SK-N-SH treated with all-trans-retinoic acid at 6 μM for 48 hours (cell line): ENCODE measurements around the gene MRPL28.
A peak's percentile ranks its signal among the peaks of the same experiment; 100 is the strongest.

Experiments
- ATAC-seq: fragments of 200-7000 bp; cut with Tn5 transposase; 3 replicates; pipeline ENCODE4 v1.9.1; 2020; ENCODE audit warnings: mild to moderate bottlenecking, moderate library complexity
- ARNTL ChIP-seq: fragments of 450-650 bp; formaldehyde crosslinking; IDR thresholded peaks from 2 replicates; pipeline ENCODE4 v1.5.0; 2020; ENCODE audit warnings: low read depth, mild to moderate bottlenecking, moderate library complexity, borderline replicate concordance
- BACH2 ChIP-seq: fragments of 250-450 bp; sonication (Bioruptor Pico); IDR thresholded peaks from 2 replicates; pipeline ENCODE4 v1.9.0; 2021; ENCODE audit warnings: mild to moderate bottlenecking, borderline replicate concordance
- CSDC2 ChIP-seq: fragments of 250-450 bp; sonication (Bioruptor Pico); IDR thresholded peaks from 2 replicates; pipeline ENCODE4 v1.5.0; 2020; ENCODE audit warnings: mild to moderate bottlenecking, moderate library complexity
- ESRRG ChIP-seq: fragments of 250-450 bp; sonication (Bioruptor Pico); IDR thresholded peaks from 2 replicates; pipeline ENCODE4 v1.6.1; 2021; ENCODE audit warnings: mild to moderate bottlenecking
- GLIS3 ChIP-seq: fragments of 250-450 bp; sonication (Bioruptor Pico); IDR thresholded peaks from 2 replicates; pipeline ENCODE4 v1.5.0; 2020; ENCODE audit warnings: mild to moderate bottlenecking, moderate library complexity
- ISL1 ChIP-seq: fragments of 250-450 bp; sonication (Bioruptor Pico); IDR thresholded peaks from 2 replicates; pipeline ENCODE4 v2.1.2; 2022; ENCODE audit warnings: mild to moderate bottlenecking, moderate library complexity
- OSR1 ChIP-seq: fragments of 250-450 bp; sonication (Bioruptor Pico); IDR thresholded peaks from 2 replicates; pipeline ENCODE4 v1.8.0; 2022; ENCODE audit warnings: moderate library complexity, mild to moderate bottlenecking, inconsistent platforms
- RARB ChIP-seq: fragments of 250-450 bp; sonication (Bioruptor Pico); IDR thresholded peaks from 2 replicates; pipeline ENCODE4 v1.8.0; 2021; ENCODE audit warnings: mild to moderate bottlenecking, moderate library complexity
- SNAI2 ChIP-seq: fragments of 250-450 bp; sonication (Bioruptor Pico); IDR thresholded peaks from 2 replicates; pipeline ENCODE4 v1.5.0; 2020; ENCODE audit warnings: mild to moderate bottlenecking, moderate library complexity
- TCF4 ChIP-seq: fragments of 250-450 bp; sonication (Bioruptor Pico); IDR thresholded peaks from 2 replicates; pipeline ENCODE4 v1.8.0; 2021; ENCODE audit warnings: mild to moderate bottlenecking, moderate library complexity, borderline replicate concordance
- ZNF565 ChIP-seq: fragments of 450-650 bp; formaldehyde crosslinking; conservative IDR thresholded peaks from 2 replicates; pipeline ENCODE4 v1.5.0; 2020; ENCODE audit warnings: low read depth, mild to moderate bottlenecking, moderate library complexity
- ZNF8 ChIP-seq: fragments of 450-650 bp; formaldehyde crosslinking; IDR thresholded peaks from 2 replicates; pipeline ENCODE4 v1.5.0; 2020; ENCODE audit warnings: mild to moderate bottlenecking, moderate library complexity
- TF ChIP-seq, protein P1 (sequence below): fragments of 250-450 bp; sonication (Bioruptor Pico); IDR thresholded peaks from 2 replicates; pipeline ENCODE4 v1.5.0; 2020; ENCODE audit warnings: mild to moderate bottlenecking, moderate library complexity
- TF ChIP-seq, protein P2 (sequence below): fragments of 250-450 bp; sonication (Bioruptor Pico); IDR thresholded peaks from 2 replicates; pipeline ENCODE4 v1.5.1; 2021; ENCODE audit warnings: mild to moderate bottlenecking, moderate library complexity
- TF ChIP-seq, protein P3 (sequence below): fragments of 250-450 bp; sonication (Bioruptor Pico); IDR thresholded peaks from 2 replicates; pipeline ENCODE4 v1.8.0; 2020; ENCODE audit warnings: mild to moderate bottlenecking, moderate library complexity, borderline replicate concordance
- TF ChIP-seq, protein P4 (sequence below): fragments of 250-450 bp; sonication (Bioruptor Pico); IDR thresholded peaks from 2 replicates; pipeline ENCODE4 v1.5.1; 2020; ENCODE audit warnings: low read depth, mild to moderate bottlenecking, moderate library complexity

Gene MRPL28

DNA sequence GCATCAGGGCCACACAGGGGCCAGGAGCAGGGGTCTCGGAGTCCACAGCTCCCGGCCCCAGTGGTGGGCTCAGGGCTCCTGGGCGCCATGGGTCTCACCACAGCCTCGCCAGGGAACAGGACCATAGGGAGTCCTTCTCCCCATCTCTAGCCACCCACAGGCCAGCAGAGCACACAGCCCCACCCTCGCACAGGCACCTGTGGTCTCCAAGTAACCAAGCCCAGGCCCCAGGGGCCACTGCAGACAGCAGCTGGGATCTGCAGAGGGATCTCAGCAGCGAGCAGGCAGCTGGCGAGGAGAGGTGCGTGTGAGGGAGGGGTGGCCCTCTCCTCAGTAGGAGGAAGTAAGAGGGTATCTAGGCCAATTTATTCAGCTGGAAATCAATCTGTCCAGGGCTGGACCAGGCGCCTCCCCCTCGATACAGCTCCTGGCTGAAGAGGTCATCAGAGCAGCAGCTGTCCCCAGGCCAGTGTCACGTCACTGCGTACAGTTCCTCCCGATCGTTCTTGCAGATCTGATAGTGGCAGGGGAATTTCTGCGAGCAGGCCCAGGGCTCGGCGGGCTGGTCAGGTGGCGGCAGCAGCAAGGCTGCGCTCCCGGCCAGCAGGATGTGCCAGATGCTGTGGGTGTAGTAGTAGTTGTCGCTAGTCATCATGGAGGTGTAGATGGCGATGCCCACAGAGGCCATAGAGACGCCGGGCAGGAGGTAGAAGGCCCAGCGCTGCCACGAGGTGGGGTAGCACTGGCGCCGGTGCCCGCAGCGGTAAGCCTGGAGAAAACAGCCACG is 1.4 kb upstream of the MRPL28 start:
- no peak for TF ChIP-seq ESRRG (CRISPR knock-in tag)
- TF ChIP-seq, protein P1, sequence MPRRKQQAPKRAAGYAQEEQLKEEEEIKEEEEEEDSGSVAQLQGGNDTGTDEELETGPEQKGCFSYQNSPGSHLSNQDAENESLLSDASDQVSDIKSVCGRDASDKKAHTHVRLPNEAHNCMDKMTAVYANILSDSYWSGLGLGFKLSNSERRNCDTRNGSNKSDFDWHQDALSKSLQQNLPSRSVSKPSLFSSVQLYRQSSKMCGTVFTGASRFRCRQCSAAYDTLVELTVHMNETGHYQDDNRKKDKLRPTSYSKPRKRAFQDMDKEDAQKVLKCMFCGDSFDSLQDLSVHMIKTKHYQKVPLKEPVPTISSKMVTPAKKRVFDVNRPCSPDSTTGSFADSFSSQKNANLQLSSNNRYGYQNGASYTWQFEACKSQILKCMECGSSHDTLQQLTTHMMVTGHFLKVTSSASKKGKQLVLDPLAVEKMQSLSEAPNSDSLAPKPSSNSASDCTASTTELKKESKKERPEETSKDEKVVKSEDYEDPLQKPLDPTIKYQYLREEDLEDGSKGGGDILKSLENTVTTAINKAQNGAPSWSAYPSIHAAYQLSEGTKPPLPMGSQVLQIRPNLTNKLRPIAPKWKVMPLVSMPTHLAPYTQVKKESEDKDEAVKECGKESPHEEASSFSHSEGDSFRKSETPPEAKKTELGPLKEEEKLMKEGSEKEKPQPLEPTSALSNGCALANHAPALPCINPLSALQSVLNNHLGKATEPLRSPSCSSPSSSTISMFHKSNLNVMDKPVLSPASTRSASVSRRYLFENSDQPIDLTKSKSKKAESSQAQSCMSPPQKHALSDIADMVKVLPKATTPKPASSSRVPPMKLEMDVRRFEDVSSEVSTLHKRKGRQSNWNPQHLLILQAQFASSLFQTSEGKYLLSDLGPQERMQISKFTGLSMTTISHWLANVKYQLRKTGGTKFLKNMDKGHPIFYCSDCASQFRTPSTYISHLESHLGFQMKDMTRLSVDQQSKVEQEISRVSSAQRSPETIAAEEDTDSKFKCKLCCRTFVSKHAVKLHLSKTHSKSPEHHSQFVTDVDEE (CRISPR knock-in tag): no peak
- no peak for TF ChIP-seq ISL1 (CRISPR knock-in tag)
- no peak for TF ChIP-seq RARB (CRISPR knock-in tag)
- TF ChIP-seq OSR1: no peak
- TF ChIP-seq, protein P2, sequence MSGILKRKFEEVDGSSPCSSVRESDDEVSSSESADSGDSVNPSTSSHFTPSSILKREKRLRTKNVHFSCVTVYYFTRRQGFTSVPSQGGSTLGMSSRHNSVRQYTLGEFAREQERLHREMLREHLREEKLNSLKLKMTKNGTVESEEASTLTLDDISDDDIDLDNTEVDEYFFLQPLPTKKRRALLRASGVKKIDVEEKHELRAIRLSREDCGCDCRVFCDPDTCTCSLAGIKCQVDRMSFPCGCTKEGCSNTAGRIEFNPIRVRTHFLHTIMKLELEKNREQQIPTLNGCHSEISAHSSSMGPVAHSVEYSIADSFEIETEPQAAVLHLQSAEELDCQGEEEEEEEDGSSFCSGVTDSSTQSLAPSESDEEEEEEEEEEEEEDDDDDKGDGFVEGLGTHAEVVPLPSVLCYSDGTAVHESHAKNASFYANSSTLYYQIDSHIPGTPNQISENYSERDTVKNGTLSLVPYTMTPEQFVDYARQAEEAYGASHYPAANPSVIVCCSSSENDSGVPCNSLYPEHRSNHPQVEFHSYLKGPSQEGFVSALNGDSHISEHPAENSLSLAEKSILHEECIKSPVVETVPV (CRISPR knock-in tag): no peak
- TF ChIP-seq, protein P3, sequence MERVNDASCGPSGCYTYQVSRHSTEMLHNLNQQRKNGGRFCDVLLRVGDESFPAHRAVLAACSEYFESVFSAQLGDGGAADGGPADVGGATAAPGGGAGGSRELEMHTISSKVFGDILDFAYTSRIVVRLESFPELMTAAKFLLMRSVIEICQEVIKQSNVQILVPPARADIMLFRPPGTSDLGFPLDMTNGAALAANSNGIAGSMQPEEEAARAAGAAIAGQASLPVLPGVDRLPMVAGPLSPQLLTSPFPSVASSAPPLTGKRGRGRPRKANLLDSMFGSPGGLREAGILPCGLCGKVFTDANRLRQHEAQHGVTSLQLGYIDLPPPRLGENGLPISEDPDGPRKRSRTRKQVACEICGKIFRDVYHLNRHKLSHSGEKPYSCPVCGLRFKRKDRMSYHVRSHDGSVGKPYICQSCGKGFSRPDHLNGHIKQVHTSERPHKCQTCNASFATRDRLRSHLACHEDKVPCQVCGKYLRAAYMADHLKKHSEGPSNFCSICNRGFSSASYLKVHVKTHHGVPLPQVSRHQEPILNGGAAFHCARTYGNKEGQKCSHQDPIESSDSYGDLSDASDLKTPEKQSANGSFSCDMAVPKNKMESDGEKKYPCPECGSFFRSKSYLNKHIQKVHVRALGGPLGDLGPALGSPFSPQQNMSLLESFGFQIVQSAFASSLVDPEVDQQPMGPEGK (CRISPR knock-in tag): no peak
- TF ChIP-seq TCF4 (CRISPR knock-in tag): no peak
- TF ChIP-seq SNAI2 (CRISPR knock-in tag): no peak
- TF ChIP-seq ZNF8: no peak
- no peak for TF ChIP-seq ARNTL (CRISPR knock-in tag)
- TF ChIP-seq ZNF565 (CRISPR knock-in tag): no peak
- no peak for TF ChIP-seq GLIS3
- TF ChIP-seq BACH2 (CRISPR knock-in tag): no peak
- ATAC-seq: no peak

DNA sequence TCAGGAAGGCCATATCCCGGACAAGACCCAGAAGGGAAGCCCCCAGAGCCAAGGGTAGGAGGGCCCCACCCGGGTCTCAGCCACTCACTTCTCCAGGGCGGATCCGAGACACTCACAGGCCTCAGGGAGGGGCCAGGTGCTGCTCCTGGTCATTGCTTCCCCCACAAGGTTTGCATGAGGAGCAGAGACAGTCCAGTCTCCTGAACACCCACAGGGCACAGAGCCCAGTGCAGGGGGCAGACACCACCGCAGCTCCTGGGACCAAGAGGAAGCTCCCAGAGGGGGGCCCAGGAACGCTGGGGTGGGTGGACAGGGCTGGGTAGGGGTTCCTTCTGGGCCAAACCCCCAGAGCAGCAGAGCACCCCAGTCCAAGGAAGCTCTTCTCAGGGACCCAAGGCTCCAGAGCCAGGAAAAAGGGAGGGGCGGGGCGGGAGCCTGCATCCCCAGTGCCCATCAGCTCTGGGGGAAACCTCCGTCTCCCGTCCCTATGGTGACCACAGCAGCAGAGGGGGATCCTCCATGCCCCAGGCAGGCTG is 709 bp upstream of the MRPL28 start:
- TF ChIP-seq ZNF8: no peak
- no peak for TF ChIP-seq TCF4 (CRISPR knock-in tag)
- TF ChIP-seq, protein P3 (CRISPR knock-in tag): no peak
- TF ChIP-seq, protein P1 (CRISPR knock-in tag): no peak
- TF ChIP-seq ZNF565 (CRISPR knock-in tag): no peak
- no peak for TF ChIP-seq CSDC2 (CRISPR knock-in tag)
- peak; percentile 3; the same call in 2 of the 3 replicates for ATAC-seq

DNA sequence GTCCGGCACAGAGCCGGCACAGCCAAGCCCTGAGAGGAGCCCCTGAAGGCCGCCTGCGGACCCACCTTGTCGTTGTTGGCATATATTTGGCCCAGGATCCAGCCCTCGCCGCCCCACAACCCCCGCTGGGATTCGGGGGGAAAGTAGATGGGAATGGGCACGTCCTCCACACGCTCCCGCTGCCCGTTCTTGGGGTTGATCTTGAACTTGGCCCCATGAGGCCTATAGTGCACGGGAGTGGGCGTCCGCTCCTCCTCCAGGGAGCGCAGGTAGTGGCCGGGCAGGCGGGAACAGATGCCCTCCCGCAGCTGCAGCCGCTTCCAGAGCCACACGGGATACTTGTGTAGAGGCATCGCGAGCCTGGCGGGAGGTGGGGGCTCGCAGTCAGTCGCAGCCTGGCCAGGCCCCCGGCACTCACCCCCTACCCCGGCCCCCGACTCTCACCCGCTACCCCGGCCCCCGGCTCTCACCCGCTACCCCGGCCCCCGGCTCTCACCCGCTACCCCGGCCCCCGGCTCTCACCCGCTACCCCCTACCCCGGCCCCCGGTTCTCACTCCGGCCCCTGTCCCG is 387 bp downstream of the MRPL28 start:
- ATAC-seq: peak; percentile 58
- TF ChIP-seq RARB (CRISPR knock-in tag) (no peak), ISL1 (CRISPR knock-in tag) (no peak), ZNF8 (no peak), BACH2 (CRISPR knock-in tag) (no peak), OSR1 (no peak), SNAI2 (CRISPR knock-in tag) (no peak)
- TF ChIP-seq, protein P4, sequence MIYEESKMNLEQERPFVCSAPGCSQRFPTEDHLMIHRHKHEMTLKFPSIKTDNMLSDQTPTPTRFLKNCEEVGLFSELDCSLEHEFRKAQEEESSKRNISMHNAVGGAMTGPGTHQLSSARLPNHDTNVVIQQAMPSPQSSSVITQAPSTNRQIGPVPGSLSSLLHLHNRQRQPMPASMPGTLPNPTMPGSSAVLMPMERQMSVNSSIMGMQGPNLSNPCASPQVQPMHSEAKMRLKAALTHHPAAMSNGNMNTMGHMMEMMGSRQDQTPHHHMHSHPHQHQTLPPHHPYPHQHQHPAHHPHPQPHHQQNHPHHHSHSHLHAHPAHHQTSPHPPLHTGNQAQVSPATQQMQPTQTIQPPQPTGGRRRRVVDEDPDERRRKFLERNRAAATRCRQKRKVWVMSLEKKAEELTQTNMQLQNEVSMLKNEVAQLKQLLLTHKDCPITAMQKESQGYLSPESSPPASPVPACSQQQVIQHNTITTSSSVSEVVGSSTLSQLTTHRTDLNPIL (CRISPR knock-in tag): no peak
